Esophagus mucosa (tissue), 1 donor: ENCODE results near the gene MOCS2. TPM values are rescaled to one million over a fixed set of nuclear protein-coding genes. Genes with fewer than 3 reads are reported as not detected.

Source experiments
- total RNA-seq: library from RNA; stranded (reverse); gene quantifications from one replicate; pipeline ENCODE4 v1.2.4, GENCODE V29; 2023
- donor health status: DM: yes; HTN: yes; CAD: no.

MOCS2 gene
- total RNA-seq, 1 donor from 2014 or later, result 21.7 TPM

Other genes with a start within 250 kb of the MOCS2 start
- gene ITGA2, start 120.4 kb downstream of the MOCS2 start, total RNA-seq, result 31.3 TPM